Measurements from ENCODE around the gene ST3GAL3.

Gene ST3GAL3

GRCh38 chr1:43947061-43947873 lies 239.9 kb downstream of the ST3GAL3 start:
- DNase-seq: no peak

- DNase-seq: no peak
These were observed 240.6 kb downstream of the ST3GAL3 start for GRCh38 chr1:43947874-43948437.

GRCh38 chr1:43949678-43950077 lies 242.3 kb downstream of the ST3GAL3 start:
- DNase-seq: no peak

- no peak for DNase-seq
These were observed 244.0 kb downstream of the ST3GAL3 start for GRCh38 chr1:43951021-43951985.

GRCh38 chr1:43952731-43953346 lies 245.5 kb downstream of the ST3GAL3 start:
- DNase-seq: no peak

GRCh38 chr1:43953361-43953760 lies 246.0 kb downstream of the ST3GAL3 start:
- DNase-seq: no peak

GRCh38 chr1:43954036-43954435 lies 246.7 kb downstream of the ST3GAL3 start:
- no peak for DNase-seq

GRCh38 chr1:43956234-43956633 lies 248.9 kb downstream of the ST3GAL3 start:
- no peak for DNase-seq

- no peak for DNase-seq
These were observed 250.2 kb downstream of the ST3GAL3 start for GRCh38 chr1:43957407-43958040.

GRCh38 chr1:43958351-43959255 lies 251.3 kb downstream of the ST3GAL3 start:
- no peak for DNase-seq

- DNase-seq: no peak
These were observed 253.5 kb downstream of the ST3GAL3 start for GRCh38 chr1:43960798-43961197.

- DNase-seq: no peak
These were observed 254.4 kb downstream of the ST3GAL3 start for GRCh38 chr1:43961692-43962091.

GRCh38 chr1:43962324-43962723 lies 255.0 kb downstream of the ST3GAL3 start:
- DNase-seq: no peak

- peak; percentile 56 for DNase-seq
These were observed 255.7 kb downstream of the ST3GAL3 start for GRCh38 chr1:43963006-43963405.

- DNase-seq: no peak
These were observed 256.6 kb downstream of the ST3GAL3 start for GRCh38 chr1:43963890-43964289.

GRCh38 chr1:43965316-43965715 lies 258.0 kb downstream of the ST3GAL3 start:
- no peak for DNase-seq

- DNase-seq: no peak
These were observed 261.1 kb downstream of the ST3GAL3 start for GRCh38 chr1:43968348-43968948.

- no peak for DNase-seq
These were observed 262.0 kb downstream of the ST3GAL3 start for GRCh38 chr1:43969416-43969745.

GRCh38 chr1:43969746-43970466 lies 262.6 kb downstream of the ST3GAL3 start, which contains the start of gene DPH2:
Gene DPH2 (plus strand): TSS chr1:43970010. CDS start chr1:43970176, 166 bp downstream.
- DNase-seq: peak; percentile 97

- DNase-seq: no peak
These were observed 263.2 kb downstream of the ST3GAL3 start for GRCh38 chr1:43970502-43970901.

Data from MV-4-11 (cell line).